Measurements from ENCODE around the gene MAFF.

Gene MAFF

GRCh38 chr22:38207898-38208432 is 6.2 kb downstream of the MAFF start:
- no peak for TF ChIP-seq CTCF (IDR thresholded peaks at IDR 0.05; ENCODE audit: low read depth, low read length)
- no peak overlapping the region for H3K4me3 ChIP-seq (ENCODE audit: low read depth, low read length)

GRCh38 chr22:38208551-38208968 is 6.8 kb downstream of the MAFF start:
- H3K4me3 ChIP-seq (ENCODE audit: low read depth, low read length) = no peak overlapping the region
- no peak for TF ChIP-seq CTCF (IDR thresholded peaks at IDR 0.05; ENCODE audit: low read depth, low read length)

- TF ChIP-seq CTCF (IDR thresholded peaks at IDR 0.05; ENCODE audit: low read depth, low read length) = no peak
- H3K4me3 ChIP-seq (ENCODE audit: low read depth, low read length) = no peak overlapping the region
Measured at GRCh38 chr22:38211556-38211955, 9.8 kb downstream of the MAFF start.

GRCh38 chr22:38212442-38212841 is 10.6 kb downstream of the MAFF start:
- TF ChIP-seq CTCF (IDR thresholded peaks at IDR 0.05; ENCODE audit: low read depth, low read length) = no peak
- H3K4me3 ChIP-seq (ENCODE audit: low read depth, low read length) = no peak overlapping the region

DNA sequence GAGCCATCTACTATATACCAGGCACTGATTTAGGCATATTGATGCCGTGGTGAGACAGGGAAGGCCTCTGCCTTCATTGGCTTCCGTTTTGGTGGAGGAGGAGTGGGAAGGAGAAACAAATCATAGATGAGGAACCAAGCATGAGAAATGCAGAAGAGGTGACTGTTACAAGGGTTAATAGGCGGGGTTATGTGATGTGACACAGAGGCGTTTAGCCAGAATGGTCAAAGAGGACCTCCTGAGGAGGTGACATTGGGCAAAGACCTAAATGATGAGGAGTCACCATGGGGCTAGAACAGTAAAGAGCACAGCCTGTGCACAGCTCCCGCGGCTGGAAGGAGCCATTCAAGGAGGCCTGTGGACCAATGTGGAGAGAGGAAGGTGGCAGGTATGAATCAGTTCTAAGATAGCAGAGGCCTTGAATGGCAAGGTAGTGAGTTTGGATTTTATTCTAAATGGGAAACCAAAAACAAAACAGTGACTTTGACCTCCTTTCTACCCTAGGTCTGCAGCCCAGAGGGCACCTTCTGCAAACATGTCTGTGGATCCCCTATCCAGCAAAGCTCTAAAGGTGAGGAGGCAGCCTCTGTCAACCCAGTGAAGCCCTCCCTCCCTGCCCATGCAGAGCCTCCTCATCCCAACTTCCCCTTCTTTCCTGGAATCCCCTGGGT is 11.7 kb downstream of the MAFF start:
- no peak overlapping the region for H3K4me3 ChIP-seq (ENCODE audit: low read depth, low read length)
- TF ChIP-seq CTCF (IDR thresholded peaks at IDR 0.05; ENCODE audit: low read depth, low read length) = no peak

- H3K4me3 ChIP-seq (ENCODE audit: low read depth, low read length) = no peak overlapping the region
- no peak for TF ChIP-seq CTCF (IDR thresholded peaks at IDR 0.05; ENCODE audit: low read depth, low read length)
Measured at GRCh38 chr22:38213990-38214301, 12.2 kb downstream of the MAFF start.

GRCh38 chr22:38214302-38215056 is 12.7 kb downstream of the MAFF start:
- TF ChIP-seq CTCF (IDR thresholded peaks at IDR 0.05; ENCODE audit: low read depth, low read length) = no peak
- H3K4me3 ChIP-seq (ENCODE audit: low read depth, low read length) = no peak overlapping the region
